NCI-H510A treated with DMSO at 0.1 percent for 48 hours (cell line): ENCODE measurements around the gene TOLLIP.
"Not testable (repeated sequence)": the region's sequence is repeated elsewhere in the genome, so short reads cannot be mapped to it uniquely, and the experiment has no call there.

Source experiments
- DNase-seq: peaks from one replicate; lab custom pipeline; 2025; lab: John Stamatoyannopoulos, UW

The TOLLIP gene

DNA sequence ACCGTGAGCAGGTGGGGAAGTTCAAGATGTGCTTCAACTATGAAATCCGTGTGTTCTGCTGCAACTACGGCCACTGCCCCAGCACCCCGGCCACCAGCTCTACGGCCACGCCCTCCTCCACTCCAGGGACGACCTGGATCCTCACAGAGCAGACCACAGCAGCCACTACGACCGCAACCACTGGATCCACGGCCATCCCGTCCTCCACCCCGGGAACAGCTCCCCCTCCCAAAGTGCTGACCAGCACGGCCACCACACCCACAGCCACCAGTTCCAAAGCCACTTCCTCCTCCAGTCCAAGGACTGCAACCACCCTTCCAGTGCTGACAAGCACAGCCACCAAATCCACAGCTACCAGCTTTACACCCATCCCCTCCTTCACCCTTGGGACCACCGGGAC lies 63.7 kb downstream of the TOLLIP start:
- DNase-seq = not testable (repeated sequence)

GRCh38 chr11:1244557-1244956 lies 64.9 kb downstream of the TOLLIP start:
- DNase-seq = not testable (repeated sequence)

DNA sequence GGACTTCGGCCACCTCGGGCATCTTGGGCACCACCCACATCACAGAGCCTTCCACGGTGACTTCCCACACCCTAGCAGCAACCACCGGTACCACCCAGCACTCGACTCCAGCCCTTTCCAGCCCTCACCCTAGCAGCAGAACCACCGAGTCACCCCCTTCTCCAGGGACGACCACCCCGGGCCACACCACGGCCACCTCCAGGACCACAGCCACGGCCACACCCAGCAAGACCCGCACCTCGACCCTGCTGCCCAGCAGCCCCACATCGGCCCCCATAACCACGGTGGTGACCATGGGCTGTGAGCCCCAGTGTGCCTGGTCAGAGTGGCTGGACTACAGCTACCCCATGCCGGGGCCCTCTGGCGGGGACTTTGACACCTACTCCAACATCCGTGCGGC lies 65.9 kb downstream of the TOLLIP start:
- not testable (repeated sequence) for DNase-seq

GRCh38 chr11:1242751-1243150 lies 66.7 kb downstream of the TOLLIP start:
- DNase-seq = not testable (repeated sequence)

GRCh38 chr11:1242289-1242688 lies 67.1 kb downstream of the TOLLIP start:
- no peak for DNase-seq

- DNase-seq = no peak
These were observed 67.7 kb downstream of the TOLLIP start for GRCh38 chr11:1241706-1242105.

- DNase-seq = no peak
These were observed 68.7 kb downstream of the TOLLIP start for GRCh38 chr11:1240771-1241170.

- no peak for DNase-seq
These were observed 69.7 kb downstream of the TOLLIP start for GRCh38 chr11:1239596-1240205.

- DNase-seq = no peak
These were observed 70.5 kb downstream of the TOLLIP start for GRCh38 chr11:1238767-1239595.

DNA sequence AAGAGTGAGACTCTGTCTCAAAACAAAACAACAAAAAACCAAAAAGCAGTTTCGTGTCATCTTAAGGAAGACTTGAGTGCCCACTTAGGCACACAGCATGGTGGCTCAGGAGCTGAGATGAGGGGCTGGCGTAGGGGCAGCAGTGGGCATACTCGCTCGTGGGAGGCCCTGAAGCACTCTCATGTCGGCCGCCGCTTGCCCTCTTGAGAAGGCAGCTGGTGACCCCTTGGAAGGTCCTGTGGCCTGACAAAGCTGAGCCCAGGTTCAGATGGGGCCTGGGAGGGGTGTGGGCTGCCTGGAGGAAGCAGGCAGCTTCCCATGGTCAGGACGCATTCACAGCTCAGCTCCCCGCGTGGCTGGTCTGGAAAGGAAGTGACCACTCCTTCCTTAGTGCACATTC lies 71.6 kb downstream of the TOLLIP start:
- no peak for DNase-seq

- no peak for DNase-seq
These were observed 72.3 kb downstream of the TOLLIP start for GRCh38 chr11:1237128-1237580.

GRCh38 chr11:1236316-1237127 lies 72.9 kb downstream of the TOLLIP start:
- DNase-seq = no peak

DNA sequence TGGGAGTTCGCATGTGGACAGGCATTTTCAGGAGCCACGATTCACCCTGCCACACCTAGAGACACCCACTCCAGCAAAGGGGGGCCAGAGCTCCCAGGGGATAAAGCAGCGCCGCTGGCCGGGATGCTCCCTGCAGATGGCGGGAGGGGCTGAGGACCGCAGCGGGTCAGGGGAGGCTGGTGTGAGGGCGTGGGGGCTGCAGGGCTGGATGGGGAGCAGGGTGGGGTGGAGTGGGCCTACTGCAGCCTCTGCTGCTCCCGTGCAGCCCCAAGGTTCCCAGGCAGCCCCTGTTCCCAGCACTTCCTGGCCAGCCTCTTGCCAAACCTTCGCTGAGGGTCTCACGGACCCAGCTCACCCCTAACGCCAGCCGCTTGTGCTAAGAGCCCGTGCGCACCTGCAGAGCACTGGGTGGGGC lies 73.5 kb downstream of the TOLLIP start:
- no peak for DNase-seq

DNA sequence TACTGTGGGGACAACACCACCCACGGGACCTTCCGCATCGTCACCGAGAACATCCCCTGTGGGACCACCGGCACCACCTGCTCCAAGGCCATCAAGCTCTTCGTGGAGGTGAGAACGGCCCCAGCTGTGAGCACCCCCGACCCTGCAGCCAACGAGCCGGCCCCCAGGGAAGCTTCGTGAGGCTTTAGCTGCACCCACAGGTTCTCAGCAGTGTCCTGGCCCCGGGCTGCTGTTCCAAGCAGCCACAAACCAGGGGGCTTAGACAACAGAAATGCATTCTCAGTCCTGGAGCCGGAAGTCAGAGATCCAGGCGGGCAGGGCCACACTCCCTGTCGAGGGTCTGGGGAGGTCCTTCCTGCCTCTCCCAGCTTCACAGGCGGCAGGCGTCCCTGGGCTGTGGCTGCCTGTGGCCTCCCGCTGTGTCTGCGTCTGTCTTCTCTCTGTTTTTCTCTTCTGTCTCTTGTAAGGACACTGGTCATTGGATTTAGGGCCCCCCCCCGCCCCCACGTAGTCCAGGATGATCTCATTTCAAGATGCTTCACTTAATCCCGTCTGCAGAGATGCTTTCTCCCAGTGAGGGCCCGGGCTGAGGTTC lies 74.0 kb downstream of the TOLLIP start:
- no peak for DNase-seq

- no peak for DNase-seq
These were observed 74.6 kb downstream of the TOLLIP start for GRCh38 chr11:1234771-1235305.

DNA sequence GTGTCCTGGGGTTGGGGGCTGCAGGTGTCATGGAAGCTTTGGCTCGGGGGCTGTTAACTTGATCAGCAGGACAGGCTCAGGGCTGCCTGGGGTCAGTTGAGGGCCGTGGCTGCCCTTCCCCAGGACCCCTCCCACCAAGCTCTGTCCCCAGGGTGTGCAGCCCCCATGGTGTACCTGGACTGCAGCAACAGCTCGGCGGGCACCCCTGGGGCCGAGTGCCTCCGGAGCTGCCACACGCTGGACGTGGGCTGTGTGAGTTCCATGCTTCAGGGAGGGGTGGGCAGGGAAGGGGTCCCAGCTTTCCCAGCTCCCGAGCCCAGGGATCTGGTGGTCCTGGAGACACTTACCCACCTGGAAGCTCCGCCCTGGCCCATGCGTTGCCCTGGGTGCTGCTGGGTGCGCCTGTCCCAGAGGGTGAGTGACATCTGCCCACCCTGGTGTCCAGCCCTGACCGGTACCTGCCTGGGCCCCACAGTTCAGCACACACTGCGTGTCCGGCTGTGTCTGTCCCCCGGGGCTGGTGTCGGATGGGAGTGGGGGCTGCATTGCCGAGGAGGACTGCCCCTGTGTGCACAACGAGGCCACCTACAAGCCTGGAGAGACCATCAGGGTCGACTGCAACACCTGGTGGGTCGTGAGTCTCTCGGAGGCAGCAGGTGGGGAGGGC lies 75.2 kb downstream of the TOLLIP start:
- no peak for DNase-seq

- DNase-seq = no peak
These were observed 75.9 kb downstream of the TOLLIP start for GRCh38 chr11:1233351-1234053.

GRCh38 chr11:1232883-1233321 lies 76.5 kb downstream of the TOLLIP start:
- no peak for DNase-seq

GRCh38 chr11:1232021-1232882 lies 77.2 kb downstream of the TOLLIP start:
- DNase-seq = no peak
